ENCODE data around the gene TTC27. TPM values are rescaled to one million over a fixed set of nuclear protein-coding genes. Genes with fewer than 3 reads are reported as not detected.
"Not testable (repeated sequence)": the region's sequence is repeated elsewhere in the genome, so short reads cannot be mapped to it uniquely, and the experiment has no call there.

TTC27 gene
- total and polyA plus RNA-seq, 4 donors: 11.8 to 20.3 (median 15.7) TPM

- Histone ChIP-seq H3K4me3 (ENCODE audit: low read depth, low read length) (no peak overlapping the region), H3K4me1 (ENCODE audit: control insufficient read depth, insufficient read depth, low read length) (no peaks in the 10 kb centered on the region), H3K27me3 (ENCODE audit: control insufficient read depth, insufficient read depth, low read length) (no peaks in the 10 kb centered on the region), H3K9me3 (ENCODE audit: control insufficient read depth, insufficient read depth, low read length) (no peaks in the 10 kb centered on the region), H3K36me3 (ENCODE audit: control insufficient read depth, insufficient read depth, low read length) (no peaks in the 10 kb centered on the region), H3K27ac (ENCODE audit: low read depth, low read length) (no peak overlapping the region)
- no peak for DNase-seq (ENCODE audit: low read depth in 4 of 6, low spot score in 6 of 6)
- WGBS (ENCODE audit: insufficient coverage): 100% methylated on average over 3 of the region's 7 CpGs
Observed at GRCh38 chr2:32864334-32865111, 236.7 kb downstream of the TTC27 start.

- Histone ChIP-seq H3K27ac (ENCODE audit: low read depth, low read length) (no peak overlapping the region), H3K4me3 (ENCODE audit: low read depth, low read length) (no peak overlapping the region), H3K27me3 (ENCODE audit: control insufficient read depth, insufficient read depth, low read length) (no peaks in the 10 kb centered on the region), H3K9me3 (ENCODE audit: control insufficient read depth, insufficient read depth, low read length) (no peaks in the 10 kb centered on the region), H3K4me1 (ENCODE audit: control insufficient read depth, insufficient read depth, low read length) (no peaks in the 10 kb centered on the region), H3K36me3 (ENCODE audit: control insufficient read depth, insufficient read depth, low read length) (no peaks in the 10 kb centered on the region)
- WGBS (ENCODE audit: insufficient coverage): 88% methylated on average over 1 of the region's 3 CpGs
- no peak for DNase-seq (ENCODE audit: low read depth in 4 of 6, low spot score in 6 of 6)
Observed at GRCh38 chr2:32865399-32866068, 237.7 kb downstream of the TTC27 start.

- H3K36me3 ChIP-seq (ENCODE audit: control insufficient read depth, insufficient read depth, low read length); H3K4me3 ChIP-seq (ENCODE audit: low read depth, low read length); H3K27ac ChIP-seq (ENCODE audit: low read depth, low read length); H3K27me3 ChIP-seq (ENCODE audit: control insufficient read depth, insufficient read depth, low read length); DNase-seq (ENCODE audit: low read depth in 4 of 6, low spot score in 6 of 6); H3K9me3 ChIP-seq (ENCODE audit: control insufficient read depth, insufficient read depth, low read length); H3K4me1 ChIP-seq (ENCODE audit: control insufficient read depth, insufficient read depth, low read length): not testable (repeated sequence)
- 100% methylated on average over 1 of the region's 1 CpG for WGBS (ENCODE audit: insufficient coverage)
Observed at GRCh38 chr2:32866462-32866861, 238.6 kb downstream of the TTC27 start.

Small RNAs within 50 kb of the gene (small RNA-seq; reads per million reads assigned to genes)
- gene MIR4765 (ENCODE audit: low replicate concordance): not detected
